ENCODE data around the gene PPP1R3D.

The PPP1R3D gene

DNA sequence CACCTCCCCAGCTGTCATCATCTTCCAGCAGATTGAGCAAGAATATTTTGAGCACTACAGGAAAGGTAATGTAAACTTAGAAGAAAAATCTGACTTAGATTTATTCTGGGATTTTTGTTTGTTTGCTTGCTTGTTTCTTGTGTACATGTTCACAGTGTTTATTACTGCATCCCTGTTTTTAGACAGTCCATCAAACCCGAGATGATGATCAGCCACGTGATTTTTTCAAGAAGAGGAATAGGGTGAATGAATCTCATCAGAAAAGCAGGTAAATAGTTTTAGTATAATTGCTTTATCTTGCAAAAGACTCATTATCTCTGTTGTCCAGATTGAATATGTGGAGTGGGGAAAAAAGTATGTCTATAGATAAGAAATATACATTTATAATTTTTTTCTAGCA lies 2.1 kb upstream of the PPP1R3D start:
- H3K4me2 ChIP-seq: peak overlapping the region in 8 of 11 experiments; percentile 85 to 97 (median 94); a peak in 11 of 22 replicates
- no peaks in the 10 kb centered on the region for H3K27me3 ChIP-seq
- H3K9me3 ChIP-seq (replicated peaks in 1 of 11): no peaks in the 10 kb centered on the region
- H3K9ac ChIP-seq: peak overlapping the region in 1 of 11 experiments; percentile 89; a peak in 1 of 22 replicates
- peaks cover 35 to 42% (median 38%) of the 10 kb centered on the region in 10 experiments for H3K4me1 ChIP-seq
- no peak for TF ChIP-seq Cebpa-rat (IDR thresholded peaks at IDR 0.05)
- H4K20me1 ChIP-seq: peaks cover 10 to 23% (median 15%) of the 10 kb centered on the region in 11 experiments; a peak in 14 of 22 replicates
- H3K27ac ChIP-seq: no peak overlapping the region
- H3K36me3 ChIP-seq: peaks cover 17 to 47% (median 35%) of the 10 kb centered on the region in 11 experiments
- no peak overlapping the region for H3K4me3 ChIP-seq

DNA sequence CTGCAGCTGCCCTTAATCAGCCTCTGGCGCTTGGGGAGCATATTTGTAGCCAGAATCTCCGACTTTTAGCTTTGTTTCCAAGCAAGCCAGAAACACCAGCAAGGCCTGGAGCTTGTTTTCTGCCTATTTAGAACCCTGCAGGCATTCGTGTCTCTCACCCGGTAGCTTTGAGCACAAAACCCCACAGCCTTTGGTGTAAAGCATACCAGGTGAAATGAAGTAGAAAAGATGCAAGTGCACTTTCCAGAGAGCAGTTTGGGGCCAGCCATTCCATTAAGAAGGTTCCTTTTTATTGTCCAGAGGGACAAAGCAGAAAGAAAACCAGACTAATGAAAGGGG lies 820 bp upstream of the PPP1R3D start:
- Histone ChIP-seq H3K9ac (peak overlapping the region; percentile 80 to 91 (median 84)), H3K4me2 (peak overlapping the region; percentile 85 to 97 (median 93)), H3K4me3 (peak overlapping the region; percentile 74 to 93 (median 89)), H3K36me3 (peaks cover 17 to 48% (median 35%) of the 10 kb centered on the region in 11 experiments), H3K27ac (peak overlapping the region; percentile 82 to 95 (median 88)), H3K27me3 (no peaks in the 10 kb centered on the region), H4K20me1 (peaks cover 17 to 36% (median 26%) of the 10 kb centered on the region in 11 experiments; a peak in 15 of 22 replicates), H3K9me3 (replicated peaks in 1 of 11) (no peaks in the 10 kb centered on the region), H3K4me1 (peaks cover 41 to 52% (median 48%) of the 10 kb centered on the region in 10 experiments)
- no peak for TF ChIP-seq Cebpa-rat (IDR thresholded peaks at IDR 0.05)

DNA sequence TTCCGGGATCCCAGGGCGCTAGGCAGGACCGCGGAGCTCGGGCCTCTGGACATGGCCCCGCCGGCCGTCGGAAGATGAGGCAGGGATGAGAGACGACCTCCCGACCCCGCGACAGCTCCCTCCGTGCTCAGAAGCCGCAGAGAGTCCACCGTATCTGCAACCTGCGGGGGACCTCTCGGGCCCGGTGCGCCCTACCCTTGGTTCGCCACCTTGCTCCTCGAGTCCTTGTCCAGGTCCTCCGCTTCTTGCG lies 301 bp downstream of the PPP1R3D start:
- Histone ChIP-seq H4K20me1 (peaks cover 17 to 43% (median 32%) of the 10 kb centered on the region in 11 experiments; a peak in 15 of 22 replicates), H3K9ac (peak overlapping the region; percentile 80 to 91 (median 84)), H3K9me3 (replicated peaks in 1 of 11) (no peaks in the 10 kb centered on the region), H3K4me3 (peak overlapping the region; percentile 74 to 93 (median 89)), H3K4me1 (peaks cover 41 to 54% (median 48%) of the 10 kb centered on the region in 10 experiments), H3K4me2 (peak overlapping the region; percentile 89 to 98 (median 94)), H3K27me3 (no peaks in the 10 kb centered on the region), H3K27ac (peak overlapping the region; percentile 82 to 95 (median 86)), H3K36me3 (peaks cover 13 to 42% (median 29%) of the 10 kb centered on the region in 11 experiments)
- TF ChIP-seq Cebpa-rat (IDR thresholded peaks at IDR 0.05): no peak

DNA sequence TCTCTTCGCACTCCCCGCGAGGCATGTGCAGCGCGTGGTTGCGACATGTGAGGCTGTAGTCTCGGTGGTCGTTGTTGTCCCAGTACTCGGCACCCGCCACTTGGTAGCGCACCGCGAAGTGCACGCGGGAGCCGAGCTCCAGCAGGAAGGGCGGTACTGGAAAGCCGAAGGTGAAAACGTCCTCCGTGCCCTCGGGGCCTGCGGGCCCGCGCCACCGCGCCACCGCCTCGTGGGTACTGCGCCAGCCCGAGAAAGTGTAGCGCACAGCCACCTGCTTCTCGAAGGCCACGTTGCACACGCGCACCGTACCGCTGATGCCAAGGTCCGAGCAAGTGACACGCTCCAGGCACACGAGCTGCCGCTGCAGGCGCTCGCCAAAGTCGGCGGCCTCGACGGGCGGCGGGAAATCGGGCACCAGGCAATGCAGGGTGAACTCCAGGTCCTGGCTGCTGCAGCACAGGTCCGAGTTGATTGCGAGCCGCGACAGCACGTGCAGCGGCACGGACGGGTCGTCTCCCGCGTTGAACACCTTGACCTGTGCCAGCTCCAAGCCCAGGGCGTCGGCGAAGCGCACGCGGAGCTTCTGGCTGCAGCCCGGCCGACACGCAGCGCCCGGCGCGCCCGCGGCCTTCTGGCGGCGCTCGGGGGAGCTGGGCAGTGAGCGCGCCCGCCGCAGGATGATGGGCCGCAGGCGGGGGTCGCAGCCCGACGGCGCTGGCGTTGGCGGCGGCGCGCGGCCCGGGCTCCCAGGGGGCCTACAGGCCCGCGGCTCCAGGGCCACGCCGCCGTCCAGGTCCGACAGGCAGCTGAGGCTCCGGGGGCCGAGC lies 840 bp downstream of the PPP1R3D start:
- Histone ChIP-seq H3K9me3 (replicated peaks in 1 of 11) (0 out of 22 replicates have a peak, but pooled peaks cover 0 to under 1% (median 0%) of the 10 kb centered on the region in 11 experiments), H3K27ac (peak overlapping the region; percentile 82 to 95 (median 86)), H3K4me1 (peaks cover 41 to 54% (median 48%) of the 10 kb centered on the region in 10 experiments), H3K36me3 (peaks cover 8 to 37% (median 23%) of the 10 kb centered on the region in 11 experiments), H3K9ac (peak overlapping the region; percentile 80 to 91 (median 84)), H4K20me1 (peaks cover 17 to 43% (median 32%) of the 10 kb centered on the region in 11 experiments; a peak in 15 of 22 replicates), H3K4me2 (peak overlapping the region; percentile 89 to 98 (median 94)), H3K27me3 (no peaks in the 10 kb centered on the region), H3K4me3 (peak overlapping the region; percentile 74 to 93 (median 89))
- TF ChIP-seq Cebpa-rat (IDR thresholded peaks at IDR 0.05): 0 out of 22 replicates have a peak, but pooled peaks of 1 of the 11 experiments have one; percentile 27

DNA sequence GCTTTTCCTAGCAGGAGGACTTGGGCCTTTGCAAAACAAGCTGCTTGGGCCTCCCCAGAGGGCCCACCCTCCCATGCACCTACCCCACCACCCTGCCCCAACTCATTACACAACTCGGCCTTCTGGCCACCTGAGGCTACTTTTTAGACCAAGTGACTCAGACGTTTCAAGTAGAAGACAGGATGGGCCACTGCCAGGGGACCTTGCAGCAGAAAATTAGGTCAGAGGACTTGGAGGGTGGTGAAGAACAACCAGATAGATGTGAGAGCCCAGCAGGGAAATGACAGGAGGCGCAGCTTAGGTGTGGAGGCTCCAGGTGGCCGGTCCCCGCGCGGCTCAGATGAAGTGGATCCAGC lies 1.4 kb downstream of the PPP1R3D start:
- H3K27ac ChIP-seq: no peak overlapping the region
- H3K4me2 ChIP-seq: peak overlapping the region; percentile 89 to 98 (median 94)
- peaks cover 41 to 54% (median 48%) of the 10 kb centered on the region in 10 experiments for H3K4me1 ChIP-seq
- H3K27me3 ChIP-seq: no peaks in the 10 kb centered on the region
- H4K20me1 ChIP-seq: peaks cover 17 to 43% (median 32%) of the 10 kb centered on the region in 11 experiments; a peak in 15 of 22 replicates
- peaks cover 0 to 6% (median 0%) of the 10 kb centered on the region in 11 experiments; a peak in 4 of 22 replicates for H3K9me3 ChIP-seq (replicated peaks in 1 of 11)
- peak overlapping the region; percentile 74 to 93 (median 89); a peak in 17 of 20 replicates for H3K4me3 ChIP-seq
- H3K9ac ChIP-seq: peak overlapping the region in 8 of 11 experiments; percentile 1 to 89 (median 49); a peak in 9 of 22 replicates
- H3K36me3 ChIP-seq: peaks cover 2 to 31% (median 17%) of the 10 kb centered on the region in 11 experiments
- no peak for TF ChIP-seq Cebpa-rat (IDR thresholded peaks at IDR 0.05)

DNA sequence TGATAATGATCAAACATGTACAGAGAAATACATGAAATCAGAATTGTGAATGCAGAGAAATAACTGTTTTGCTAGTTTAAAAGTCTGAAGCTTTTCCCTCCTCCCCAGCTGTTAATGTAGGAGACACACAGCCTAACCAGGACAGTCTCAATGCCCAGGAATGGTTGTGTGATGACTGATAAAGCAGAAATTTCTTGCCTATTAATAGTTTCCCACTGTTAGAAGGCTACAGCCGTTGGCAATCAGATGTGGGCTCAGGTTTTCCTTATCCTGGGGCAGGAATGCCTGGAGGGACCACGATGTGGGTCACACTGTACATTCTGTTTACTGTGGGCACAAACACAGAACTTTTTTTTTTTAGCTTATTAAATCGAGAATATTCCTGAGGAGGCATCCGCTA lies 1.9 kb downstream of the PPP1R3D start:
- no peak for TF ChIP-seq Cebpa-rat (IDR thresholded peaks at IDR 0.05)
- H3K4me3 ChIP-seq: peak overlapping the region in 7 of 10 experiments; percentile 6 to 93 (median 87); a peak in 11 of 20 replicates

DNA sequence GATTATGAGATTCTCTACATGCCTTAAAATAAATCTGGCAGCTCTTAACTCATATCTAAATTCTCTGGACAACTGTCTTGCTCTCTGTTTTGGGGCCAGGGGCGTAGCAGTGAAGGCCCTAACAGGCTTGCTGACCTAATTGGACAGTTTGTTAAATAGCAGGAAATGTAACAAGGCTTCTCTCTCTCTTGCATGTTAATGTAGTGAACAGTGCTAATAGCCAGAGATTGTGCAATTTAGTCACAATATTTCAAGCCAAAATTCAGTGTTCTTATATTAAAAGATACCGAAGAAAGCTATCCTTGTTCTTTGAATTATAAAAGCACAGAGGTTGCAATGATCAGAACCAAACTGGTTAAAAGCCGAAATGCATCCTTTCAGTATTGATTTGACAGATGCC lies 3.0 kb downstream of the PPP1R3D start:
- Histone ChIP-seq H3K4me2 (peak overlapping the region in 10 of 11 experiments; percentile 25 to 97 (median 92); a peak in 18 of 22 replicates), H3K36me3 (peaks cover 0 to 16% (median 3%) of the 10 kb centered on the region in 11 experiments; a peak in 9 of 22 replicates), H3K9me3 (replicated peaks in 1 of 11) (peaks cover 0 to 14% (median 6%) of the 10 kb centered on the region in 11 experiments; a peak in 9 of 22 replicates), H3K4me3 (no peak overlapping the region), H4K20me1 (peaks cover 17 to 43% (median 32%) of the 10 kb centered on the region in 11 experiments; a peak in 15 of 22 replicates), H3K27ac (no peak overlapping the region), H3K4me1 (peaks cover 41 to 51% (median 47%) of the 10 kb centered on the region in 10 experiments), H3K9ac (peak overlapping the region in 2 of 11 experiments; percentile 84 to 89; a peak in 3 of 22 replicates), H3K27me3 (no peaks in the 10 kb centered on the region)
- peak in 3 of 11 experiments; percentile 36 to 38 (median 36); a peak in 2 of 22 replicates for TF ChIP-seq Cebpa-rat (IDR thresholded peaks at IDR 0.05)

More for the DNA sequence above, 1.9 kb downstream of the PPP1R3D start:
- Histone ChIP-seq H3K4me2 (peak overlapping the region; percentile 89 to 98 (median 94)), H3K4me1 (peaks cover 41 to 54% (median 48%) of the 10 kb centered on the region in 10 experiments), H3K9me3 (replicated peaks in 1 of 11) (peaks cover 0 to 9% (median 0%) of the 10 kb centered on the region in 11 experiments; a peak in 8 of 22 replicates), H3K36me3 (peaks cover 0 to 27% (median 13%) of the 10 kb centered on the region in 11 experiments; a peak in 17 of 22 replicates), H3K27me3 (no peaks in the 10 kb centered on the region), H3K27ac (no peak overlapping the region), H3K9ac (peak overlapping the region in 10 of 11 experiments; percentile 1 to 89 (median 30); a peak in 13 of 22 replicates), H4K20me1 (peaks cover 17 to 43% (median 32%) of the 10 kb centered on the region in 11 experiments; a peak in 15 of 22 replicates)

DNA sequence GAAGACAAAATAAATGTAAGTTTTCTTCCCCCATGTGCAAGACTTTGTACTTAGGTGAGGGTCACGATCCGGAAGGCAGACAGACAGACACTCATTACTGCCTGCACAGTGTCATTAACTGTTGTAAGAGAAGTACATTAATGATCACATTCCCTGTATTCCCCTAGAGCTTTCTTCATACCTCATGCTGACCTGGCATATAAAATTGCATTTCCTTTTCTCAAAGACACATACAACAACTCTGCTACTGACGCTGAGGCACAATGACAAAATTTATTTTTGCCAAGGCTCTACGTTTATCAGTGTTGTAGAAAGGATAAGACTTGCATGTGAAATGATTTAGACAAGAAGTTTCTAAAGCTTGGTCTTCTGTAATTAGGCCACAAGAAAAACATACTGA lies 3.7 kb downstream of the PPP1R3D start:
- H3K4me3 ChIP-seq: no peak overlapping the region
- peaks cover 0 to 10% (median 0%) of the 10 kb centered on the region in 11 experiments; a peak in 3 of 22 replicates for H3K36me3 ChIP-seq
- no peak overlapping the region for H3K27ac ChIP-seq
- H3K4me2 ChIP-seq: peak overlapping the region in 5 of 11 experiments; percentile 91 to 97 (median 94); a peak in 7 of 22 replicates
- H3K9me3 ChIP-seq (replicated peaks in 1 of 11): peaks cover 0 to 14% (median 6%) of the 10 kb centered on the region in 11 experiments; a peak in 9 of 22 replicates
- peaks cover 17 to 43% (median 32%) of the 10 kb centered on the region in 11 experiments; a peak in 15 of 22 replicates for H4K20me1 ChIP-seq
- peaks cover 34 to 44% (median 40%) of the 10 kb centered on the region in 10 experiments for H3K4me1 ChIP-seq
- no peaks in the 10 kb centered on the region for H3K27me3 ChIP-seq
- no peak for TF ChIP-seq Cebpa-rat (IDR thresholded peaks at IDR 0.05)
- H3K9ac ChIP-seq: no peak overlapping the region
